ENCODE measurements around the gene FAM200C. TPM values are rescaled to one million over a fixed set of nuclear protein-coding genes. Genes with fewer than 3 reads are reported as not detected.

The FAM200C gene
- total RNA-seq, 1 donor from 2014 or later = 4.3 TPM

DNA sequence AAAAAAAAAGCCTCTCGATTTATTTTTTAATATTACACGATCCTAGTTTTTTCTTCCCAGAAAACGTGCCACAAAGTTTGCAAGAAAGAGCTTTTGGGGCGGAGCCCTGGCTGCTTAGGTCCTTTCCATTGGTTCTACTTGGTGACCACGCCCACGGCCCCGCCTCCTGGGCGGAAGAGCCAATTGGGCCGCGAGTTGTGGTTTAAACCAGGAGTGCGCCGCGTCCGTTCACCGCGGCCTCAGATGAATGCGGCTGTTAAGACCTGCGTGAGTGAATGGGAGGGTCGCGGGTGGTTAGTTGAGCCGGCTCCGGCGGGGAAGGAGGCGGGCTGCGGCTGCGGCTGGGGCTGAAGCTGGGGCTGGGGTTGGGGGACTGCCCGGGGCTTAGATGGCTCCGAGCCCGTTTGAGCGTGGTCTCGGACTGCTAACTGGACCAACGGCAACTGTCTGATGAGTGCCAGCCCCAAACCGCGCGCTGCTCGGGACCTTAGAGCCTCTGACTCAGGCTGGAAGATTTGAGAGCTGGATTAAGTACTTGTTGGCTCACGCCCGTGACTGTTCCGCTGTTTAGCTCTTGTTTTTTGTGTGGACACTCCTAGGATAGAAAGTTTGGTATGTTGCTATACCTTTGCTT is 21.9 kb upstream of the FAM200C start, which contains the start of gene PTTG1:
PTTG1 (plus strand) TSS at position 231 of the 634 bp plus-strand sequence. CDS start 458 bp downstream, outside the sequence.
- intact Hi-C loops (cut with micrococcal nuclease) = no loop called here
- ATAC-seq (peak; percentile 86), DNase-seq (peak; percentile 98)

DNA sequence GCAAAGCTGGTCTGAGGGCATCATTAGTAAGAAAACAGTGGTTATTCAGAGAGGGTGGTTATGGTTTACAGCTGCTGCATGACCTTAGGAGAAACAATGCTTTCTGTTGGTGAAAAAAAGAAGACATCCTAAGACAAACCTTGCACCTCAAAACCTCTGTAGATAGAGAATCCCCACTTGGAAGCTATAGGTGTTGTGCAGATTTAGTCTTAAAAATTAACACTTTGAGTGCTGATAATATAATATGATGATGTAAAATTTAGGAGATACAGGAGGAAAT is 20.4 kb upstream of the FAM200C start:
- no peak for DNase-seq
- ATAC-seq = no peak
- intact Hi-C loops (cut with micrococcal nuclease) = no loop called here

DNA sequence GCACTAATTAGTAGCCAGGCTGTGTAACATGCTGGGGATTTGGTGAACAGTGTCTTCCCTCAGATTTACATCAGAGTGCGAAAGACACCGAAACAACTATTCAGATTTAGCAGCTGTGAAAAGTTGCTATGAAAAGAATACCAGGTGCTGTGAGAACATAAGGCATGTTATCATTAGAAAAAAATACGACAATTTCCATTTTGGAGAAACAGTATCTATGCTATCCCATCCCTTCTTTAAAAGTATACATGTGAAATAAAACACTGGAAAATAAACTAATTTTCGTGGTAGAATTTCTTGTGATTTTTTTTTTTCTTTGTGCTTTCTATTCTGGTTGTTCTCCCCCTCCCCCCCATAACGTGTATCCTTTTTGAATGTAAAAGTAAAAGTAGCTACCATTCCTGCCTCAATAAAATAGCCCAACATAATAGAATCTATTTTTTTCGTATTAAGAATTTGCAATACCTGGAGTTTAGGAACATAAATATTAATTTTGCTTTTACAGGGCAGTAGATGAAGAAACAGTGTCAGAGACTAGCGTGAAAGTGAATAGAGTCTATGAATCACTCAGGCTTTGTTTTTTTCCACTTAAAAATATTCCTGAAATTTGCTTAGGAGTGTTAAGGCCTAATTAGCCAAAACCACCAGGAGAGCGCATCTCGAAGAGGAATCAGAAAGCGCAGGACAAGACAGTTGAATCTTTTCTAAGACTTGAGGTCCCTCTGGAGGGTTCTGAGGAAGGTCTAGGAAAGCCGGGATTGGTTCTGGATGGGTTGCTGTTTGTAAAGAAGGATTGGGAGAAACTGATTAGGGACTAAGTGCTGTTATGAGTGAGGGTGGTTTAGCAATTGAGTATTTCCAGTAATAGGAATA is 19.8 kb upstream of the FAM200C start:
- DNase-seq = no peak
- intact Hi-C loops (cut with micrococcal nuclease) = no loop called here
- ATAC-seq = no peak

DNA sequence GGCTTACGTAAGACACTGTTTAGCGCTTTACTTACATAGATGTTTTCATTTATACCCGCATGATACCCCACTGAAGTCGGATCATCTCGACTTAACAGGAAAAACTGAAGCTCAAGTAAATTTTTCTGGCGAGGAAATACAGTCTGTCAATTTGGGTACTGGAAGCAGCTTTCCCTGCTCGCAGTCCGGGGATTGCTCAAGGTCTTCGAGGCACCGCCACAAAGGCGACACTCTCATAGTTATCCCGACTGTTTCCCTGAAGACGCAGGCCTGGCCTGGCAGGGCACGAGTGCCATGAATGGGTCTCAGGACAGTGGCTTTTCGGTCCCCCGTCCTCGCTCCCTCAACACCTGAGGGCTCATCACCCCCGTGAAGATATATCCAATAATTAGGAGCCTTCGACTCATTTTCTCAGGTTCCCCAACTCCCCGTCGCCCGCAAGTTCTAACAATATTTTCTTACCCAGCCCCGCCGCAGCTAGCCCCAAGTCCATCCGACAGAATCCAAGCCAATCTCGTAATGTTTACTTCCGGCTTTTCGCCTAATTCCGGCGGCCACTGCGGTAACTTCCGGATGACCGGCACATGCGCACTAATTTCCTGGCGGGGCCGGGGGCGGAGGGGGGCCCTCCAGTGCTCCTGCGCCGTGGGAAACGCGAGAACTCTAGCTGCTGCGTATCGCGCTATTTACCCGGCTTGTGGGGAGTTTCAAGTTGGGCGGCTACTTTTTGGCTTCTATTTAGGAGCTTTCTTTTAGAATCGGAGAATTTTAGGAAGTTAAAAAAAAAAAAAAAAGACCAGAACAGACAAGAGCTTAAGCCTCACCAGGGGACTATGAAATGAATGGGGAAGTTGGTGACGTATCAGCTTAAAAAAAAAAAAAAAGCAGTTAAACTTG is 19.0 kb upstream of the FAM200C start, which contains the start of gene SLU7:
SLU7 (minus strand) TSS at position 521 of the 897 bp plus-strand sequence. CDS start 3,787 bp downstream, outside the sequence.
- intact Hi-C loops (cut with micrococcal nuclease) = no loop called here
- ATAC-seq (peak; percentile 95), DNase-seq (peak; percentile 95)

DNA sequence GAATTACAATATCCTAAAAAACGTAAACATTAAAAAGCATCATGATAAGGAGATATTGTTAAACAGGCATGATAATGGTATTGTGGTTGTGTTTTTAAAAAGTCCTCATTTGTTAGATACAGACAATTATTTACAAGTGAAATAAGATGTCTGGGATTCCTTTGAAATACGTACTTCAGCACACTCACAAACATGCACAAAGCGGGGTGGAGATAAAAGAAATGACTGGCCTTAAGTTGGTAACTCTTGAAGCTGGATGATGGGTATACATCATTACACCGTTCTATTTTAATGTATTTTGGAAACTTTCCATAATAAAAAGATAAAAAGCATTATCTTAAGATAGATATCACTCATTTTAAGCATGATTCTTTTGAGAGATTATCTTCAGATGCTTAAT is 1.0 kb downstream of the FAM200C start:
- ATAC-seq = no peak
- intact Hi-C loops (cut with micrococcal nuclease) = no loop called here
- no peak for DNase-seq

DNA sequence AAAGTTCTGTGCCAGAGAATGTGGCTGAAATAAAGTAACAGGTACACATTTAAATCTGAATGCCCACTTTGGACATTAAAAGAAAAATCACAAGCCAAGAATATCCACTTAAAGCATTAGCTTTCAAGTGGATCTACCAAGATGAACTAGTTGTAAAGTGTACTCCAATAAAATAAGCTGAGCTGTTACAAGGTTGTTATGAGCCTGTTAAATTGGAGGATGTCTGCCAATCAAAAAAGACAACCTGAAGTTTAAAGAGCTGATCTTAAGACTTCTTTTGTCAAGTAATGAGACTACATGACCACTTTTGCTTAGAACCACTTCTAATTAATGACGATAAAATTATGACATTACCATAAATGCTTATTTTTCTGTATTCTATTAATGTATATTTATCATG is 2.4 kb downstream of the FAM200C start:
- intact Hi-C loops (cut with micrococcal nuclease) = no loop called here
- no peak for DNase-seq
- ATAC-seq = no peak

DNA sequence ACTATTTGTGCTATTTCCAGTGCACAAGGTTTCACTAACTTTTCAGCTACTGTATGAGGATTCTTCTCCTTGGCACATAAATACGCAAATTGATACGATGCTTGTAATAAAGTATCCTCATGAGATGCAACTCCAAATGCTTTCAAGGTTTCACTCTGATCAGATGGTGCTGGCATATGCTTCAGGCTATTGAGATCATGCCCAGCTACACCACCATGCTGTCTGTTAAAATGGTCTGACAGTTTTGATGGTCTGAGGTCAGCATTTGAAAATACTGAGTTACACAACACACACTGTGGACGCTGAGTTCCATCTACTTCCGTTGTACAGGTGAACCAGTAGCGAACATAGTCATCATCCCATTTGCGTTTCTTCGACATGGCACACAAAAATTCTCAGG is 4.7 kb downstream of the FAM200C start:
- intact Hi-C loops (cut with micrococcal nuclease) = no loop called here
- ATAC-seq (no peak), DNase-seq (no peak)

DNA sequence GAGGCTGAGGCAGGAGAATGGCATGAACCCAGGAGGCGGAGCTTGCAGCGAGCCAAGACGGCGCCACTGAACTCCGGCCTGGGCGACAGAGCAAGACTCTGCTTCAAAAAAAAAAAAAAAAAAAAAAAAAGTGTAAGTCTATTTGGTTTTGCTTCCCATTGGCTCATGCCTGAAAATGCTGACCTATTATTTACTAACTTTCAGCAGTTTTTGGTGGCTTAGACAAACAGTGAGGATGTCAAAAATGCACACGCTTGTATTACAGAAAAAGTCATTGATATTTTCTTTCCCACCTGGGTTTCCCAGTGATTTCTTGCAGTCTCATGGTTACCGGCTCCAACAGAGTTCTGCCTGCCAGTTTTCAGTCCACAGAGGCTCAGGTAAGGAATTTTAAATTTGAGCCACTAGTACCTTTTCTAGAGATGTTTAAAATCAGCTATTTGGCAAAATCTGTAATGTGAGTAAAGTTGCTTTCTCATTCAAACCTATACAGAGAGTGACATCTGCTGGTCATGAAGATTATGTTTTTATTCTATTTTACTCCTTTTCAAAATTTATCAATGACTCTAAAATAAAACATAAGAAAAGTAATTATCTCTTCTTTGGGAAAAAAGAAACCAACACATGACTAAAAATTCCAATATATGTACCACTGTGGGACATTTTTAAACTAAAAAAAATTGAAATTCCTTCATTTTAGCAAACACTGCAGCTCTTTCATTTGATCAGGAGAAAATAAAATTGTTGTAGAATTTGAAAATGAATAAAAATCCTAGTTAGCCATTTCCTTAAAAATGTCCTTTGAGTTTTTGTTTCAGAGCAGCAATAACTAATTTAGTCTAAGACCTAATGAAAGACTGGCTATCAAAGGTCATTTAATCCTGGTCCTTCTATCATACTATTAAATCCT is 8.8 kb downstream of the FAM200C start:
- intact Hi-C loops (cut with micrococcal nuclease) = no loop called here
- no peak for DNase-seq
- no peak for ATAC-seq

DNA sequence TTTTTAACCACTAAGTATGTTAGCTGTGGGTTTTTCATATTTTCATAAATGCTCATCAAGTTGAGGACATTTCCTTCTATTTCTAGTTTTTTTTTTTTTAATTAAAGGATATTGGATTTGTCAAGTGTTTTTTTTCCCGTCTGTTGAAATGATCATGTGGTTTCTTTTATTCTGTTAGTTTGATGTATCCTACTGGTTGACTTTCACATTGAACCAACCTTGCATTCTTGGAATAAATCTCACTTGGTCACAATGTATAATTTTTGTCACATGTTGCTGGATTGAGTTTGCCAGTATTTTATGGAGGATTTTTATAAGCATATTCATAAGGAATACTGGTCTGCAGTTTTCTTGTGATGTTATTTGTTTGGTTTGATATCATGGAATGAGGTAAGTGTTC is 12.4 kb downstream of the FAM200C start:
- ATAC-seq (no peak), DNase-seq (no peak)
- intact Hi-C loops (cut with micrococcal nuclease) = no loop called here

DNA sequence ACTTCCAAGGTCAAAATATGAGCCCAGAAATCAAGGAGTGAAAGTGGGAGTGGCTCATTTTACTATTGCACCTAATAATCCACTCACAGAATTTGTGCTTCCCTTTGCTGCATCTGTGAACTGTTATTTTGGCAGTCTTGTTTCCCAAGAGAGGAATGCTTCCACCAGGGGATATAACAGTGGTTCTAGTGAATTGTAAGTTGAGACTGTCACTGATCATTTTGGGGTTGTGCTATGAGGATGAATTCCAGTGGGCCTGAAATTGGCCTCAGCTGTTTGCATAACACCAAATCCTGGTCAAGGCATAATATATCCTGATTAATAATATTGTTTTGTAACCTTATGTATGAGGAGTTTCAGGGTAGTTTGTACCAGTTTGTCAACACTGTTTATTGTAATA is 14.4 kb downstream of the FAM200C start:
- no peak for ATAC-seq
- intact Hi-C loops (cut with micrococcal nuclease) = no loop called here
- DNase-seq = no peak

DNA sequence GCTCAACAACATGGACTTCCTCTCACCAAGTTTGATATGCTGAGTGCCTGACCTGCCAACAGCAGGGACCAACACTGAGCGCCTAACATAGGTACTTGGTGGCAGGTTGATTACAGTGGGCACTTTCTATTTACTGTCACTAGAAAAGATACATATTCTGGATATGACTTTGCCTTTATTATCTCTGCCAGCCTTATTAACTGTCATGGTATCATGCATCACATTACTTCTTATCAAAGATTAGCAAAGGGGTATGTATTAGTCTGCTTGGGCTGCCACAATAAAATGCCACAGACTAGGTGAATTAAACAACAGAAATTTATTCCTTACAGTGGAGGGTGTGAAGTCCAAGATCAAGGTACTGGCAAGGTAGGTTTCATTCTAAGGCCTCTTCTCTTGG is 15.2 kb downstream of the FAM200C start:
- intact Hi-C loops (cut with micrococcal nuclease) = no loop called here
- ATAC-seq = no peak
- no peak for DNase-seq

DNA sequence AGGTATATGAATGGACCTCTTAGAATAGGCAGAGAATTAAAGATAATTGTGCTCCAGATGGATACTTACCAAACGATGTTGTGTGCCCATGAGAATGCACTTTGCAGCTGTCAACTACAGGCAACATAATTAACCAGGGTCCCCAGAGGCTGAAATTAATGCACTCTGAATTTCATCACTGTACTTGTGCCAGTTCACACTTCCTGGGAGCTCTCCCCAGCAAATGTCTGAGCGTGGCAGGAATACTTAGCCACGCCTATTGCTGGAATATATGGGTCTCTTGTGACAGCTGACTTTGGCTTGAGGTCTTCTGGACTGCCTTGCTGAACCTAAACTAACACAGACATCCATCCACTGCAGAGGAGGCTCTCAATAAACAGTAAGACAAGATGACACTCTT is 17.5 kb downstream of the FAM200C start:
- intact Hi-C loops (cut with micrococcal nuclease) = no loop called here
- ATAC-seq = no peak
- DNase-seq = no peak

DNA sequence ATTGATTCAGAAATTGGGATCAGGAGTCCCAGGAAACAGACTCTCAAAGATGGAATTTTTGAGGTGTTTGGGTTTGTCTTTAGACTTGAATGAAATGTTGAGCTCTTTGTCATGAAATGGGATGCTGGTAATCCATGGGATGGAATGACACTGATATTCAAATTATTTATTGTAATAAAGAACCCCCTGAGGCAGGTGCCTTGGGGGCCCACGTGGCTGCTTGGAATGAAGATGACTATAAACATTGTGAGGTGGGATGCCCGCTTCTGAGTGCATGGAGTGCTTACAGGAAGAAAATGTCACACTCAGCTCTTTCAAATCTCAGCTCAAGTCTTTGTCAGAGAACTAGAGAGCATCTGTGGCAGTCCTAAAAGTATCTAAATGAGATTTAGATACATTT is 19.8 kb downstream of the FAM200C start:
- ATAC-seq (no peak), DNase-seq (no peak)
- intact Hi-C loops (cut with micrococcal nuclease) = no loop called here

DNA sequence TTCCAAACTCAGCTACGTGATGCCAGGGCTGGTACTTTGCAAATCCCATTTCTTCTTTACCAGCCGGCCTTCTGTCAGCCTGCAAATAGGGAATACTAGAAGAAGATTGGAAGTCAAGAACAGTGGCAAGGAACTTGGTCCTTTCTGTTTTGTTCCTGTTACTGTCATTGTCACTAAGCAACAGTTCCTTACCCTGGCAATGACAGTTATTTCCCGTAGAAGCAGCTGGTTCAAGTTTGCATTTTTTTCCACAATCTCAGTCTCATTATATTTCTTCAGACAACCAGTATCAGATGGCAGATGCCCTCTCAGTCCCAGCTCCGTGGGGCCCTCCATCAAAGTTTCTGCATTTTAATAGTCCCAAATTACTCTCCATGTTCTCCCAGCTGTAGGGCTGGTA is 20.3 kb downstream of the FAM200C start:
- ATAC-seq = no peak
- intact Hi-C loops (cut with micrococcal nuclease) = no loop called here

DNA sequence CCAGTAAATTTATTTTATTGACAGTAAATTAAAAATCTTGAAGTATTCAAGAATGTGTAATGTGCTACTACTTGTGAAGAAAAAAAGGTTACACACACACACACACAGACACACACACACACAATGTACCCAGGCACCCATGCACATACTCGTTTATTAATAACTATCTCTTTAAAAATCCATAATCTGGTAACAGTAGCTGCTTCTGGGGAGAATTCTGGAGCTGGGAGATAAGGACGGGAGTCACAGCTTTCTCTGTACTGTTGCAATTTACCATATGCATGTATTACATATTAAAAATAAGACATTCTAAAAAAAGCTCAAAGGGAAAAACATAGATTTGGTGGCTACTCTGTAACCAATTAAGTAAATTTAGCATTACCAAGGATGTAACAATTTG is 21.5 kb downstream of the FAM200C start:
- no peak for ATAC-seq
- no peak for DNase-seq
- intact Hi-C loops (cut with micrococcal nuclease) = no loop called here

More for the DNA sequence above, 20.3 kb downstream of the FAM200C start:
- no peak for DNase-seq

DNA sequence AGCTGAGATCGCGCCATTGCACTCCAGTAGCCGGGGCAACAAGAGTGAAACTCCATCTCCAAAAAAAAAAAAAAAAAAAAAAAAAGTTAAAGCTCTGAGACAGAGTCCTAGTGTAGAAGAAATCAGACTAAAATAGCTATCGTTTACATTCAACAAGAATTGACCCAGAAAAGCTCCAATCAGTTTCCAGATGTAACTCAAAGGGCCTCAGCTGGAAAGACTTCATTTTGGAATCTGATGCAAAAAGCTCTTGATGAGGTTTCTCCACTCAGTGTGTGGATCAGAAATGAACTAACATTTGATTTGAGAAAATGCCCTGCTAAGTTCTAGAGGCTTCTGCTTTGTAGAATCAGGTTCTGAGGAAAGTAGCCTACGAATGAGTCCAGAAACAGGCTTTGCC is 22.2 kb downstream of the FAM200C start:
- DNase-seq (no peak), ATAC-seq (no peak)
- intact Hi-C loops (cut with micrococcal nuclease) = no loop called here

DNA sequence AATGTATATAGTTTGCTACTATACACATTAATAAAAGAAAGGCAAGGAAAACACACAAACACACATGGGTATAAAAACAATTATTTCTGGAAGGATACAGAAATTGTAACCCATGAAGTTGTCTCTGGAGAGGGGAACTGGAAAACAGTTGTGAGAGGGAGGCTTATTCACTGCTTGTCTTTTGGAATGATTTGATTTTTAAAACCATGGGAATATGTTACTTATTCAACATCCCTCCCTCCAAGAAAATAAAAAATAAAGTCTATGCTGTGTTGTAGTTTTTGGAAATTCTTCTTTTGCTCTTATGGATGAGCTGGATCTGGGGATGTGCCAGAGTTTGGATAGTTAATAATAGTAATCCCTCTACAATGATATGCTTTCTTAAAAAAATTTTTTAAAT is 23.4 kb downstream of the FAM200C start:
- intact Hi-C loops (cut with micrococcal nuclease) = no loop called here
- ATAC-seq (no peak), DNase-seq (no peak)

DNA sequence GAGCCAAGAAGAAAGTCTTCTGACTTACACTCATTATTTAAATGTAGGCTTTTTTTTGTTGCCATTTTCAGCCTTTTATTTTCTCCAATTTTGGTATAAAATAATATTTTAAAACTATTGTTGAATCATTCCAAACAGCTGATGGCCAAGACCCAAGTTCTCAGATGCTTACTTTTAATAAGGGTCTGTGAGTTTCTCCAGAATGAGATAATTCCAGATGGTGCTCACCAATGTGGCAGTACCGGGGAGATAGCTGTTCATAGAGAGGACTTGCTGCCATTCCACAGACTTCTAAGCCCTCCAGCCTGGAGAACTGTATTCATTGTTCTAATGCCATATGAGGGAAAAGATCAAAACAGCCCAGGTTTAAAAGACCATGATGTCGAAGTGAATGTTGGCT is 24.2 kb downstream of the FAM200C start:
- intact Hi-C loops (cut with micrococcal nuclease) = no loop called here
- ATAC-seq (no peak), DNase-seq (no peak)

DNA sequence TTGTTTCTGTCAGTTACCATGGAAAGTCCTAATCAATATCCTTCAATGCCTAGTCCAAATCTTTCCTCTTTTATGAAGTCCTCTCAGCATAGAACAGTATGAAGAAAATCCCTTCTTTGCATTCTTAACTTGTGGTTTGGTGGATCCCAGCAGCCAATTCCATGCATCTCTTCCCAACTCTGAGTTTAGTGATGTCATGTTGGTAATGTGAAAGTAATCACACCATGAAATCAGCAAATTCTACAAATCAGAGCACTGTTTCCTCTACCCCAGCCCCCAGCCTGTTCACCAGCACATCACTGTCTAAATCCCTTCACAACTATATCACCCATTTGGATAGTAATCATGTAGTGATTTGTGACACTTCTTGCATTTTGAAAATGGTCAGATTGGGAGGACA is 24.7 kb downstream of the FAM200C start:
- intact Hi-C loops (cut with micrococcal nuclease) = no loop called here
- ATAC-seq (no peak), DNase-seq (no peak)

Data from left ventricle myocardium superior (tissue), 1 donor.